Naive B cell (primary cell): ENCODE measurements around the gene PTDSS2. TPM values are rescaled to one million over a fixed set of nuclear protein-coding genes. Genes with fewer than 3 reads are reported as not detected.

ENCODE experiments used
- ATAC-seq, 2 donors: fragments of 150-1000 bp; cut with Tn5 transposase; 2 replicates each; pipeline ENCODE4 v1.10.0; 2021; ENCODE audit warnings: low read depth in 2 of 2, mild to moderate bottlenecking in 2 of 2, moderate library complexity in 2 of 2
- DNase-seq: peaks from one replicate; pipeline ENCODE4 v3.0.0; 2022
- H3K27ac Mint-ChIP-seq, 6 donors: one replicate each; pipeline ENCODE4 v1.8.0; 2020 to 2022; ENCODE audit warnings: mild to moderate bottlenecking in 6 of 6, mixed read lengths in 6 of 6, moderate library complexity in 5 of 6, inconsistent platforms in 2 of 6
- H3K27me3 Mint-ChIP-seq, 3 donors: one replicate each; pipeline ENCODE4 v1.8.0; 2021 to 2022; ENCODE audit warnings: mixed read lengths in 3 of 3, mild to moderate bottlenecking in 1 of 3
- H3K36me3 Mint-ChIP-seq, 2 donors: one replicate each; pipeline ENCODE4 v1.8.0; 2020 to 2022; ENCODE audit warnings: mixed read lengths in 2 of 2, inconsistent platforms in 1 of 2, mild to moderate bottlenecking in 1 of 2
- H3K4me1 Mint-ChIP-seq, 3 donors: one replicate each; pipeline ENCODE4 v1.8.0; 2020 to 2022; ENCODE audit warnings: mixed read lengths in 3 of 3, inconsistent platforms in 1 of 3, mild to moderate bottlenecking in 1 of 3, moderate library complexity in 1 of 3
- H3K4me3 Mint-ChIP-seq, 8 donors: one replicate each; pipeline ENCODE4 v1.8.0; 2020 to 2022; ENCODE audit warnings: mild to moderate bottlenecking in 8 of 8, mixed read lengths in 8 of 8, moderate library complexity in 8 of 8, inconsistent platforms in 2 of 8
- H3K9me3 Mint-ChIP-seq, 7 donors: one replicate each; pipeline ENCODE4 v1.8.0; 2020 to 2022; ENCODE audit warnings: mixed read lengths in 7 of 7, mild to moderate bottlenecking in 5 of 7, inconsistent platforms in 2 of 7, moderate library complexity in 1 of 7
- polyA plus RNA-seq, 6 donors: library from polyadenylated mRNA; unstranded; fragments of 300-500 nt; fragmentation: Illumina TruSeq; gene quantifications; one replicate each; pipeline ENCODE4 v1.2.3, GENCODE V29; 2021; ENCODE audit warnings: low read depth in 6 of 6

The PTDSS2 gene
- polyA plus RNA-seq, 6 donors from 2014 or later = 5.5 to 12.3 (median 10.3) TPM

GRCh38 chr11:475941-476340, 25.9 kb downstream of the PTDSS2 start:
- ATAC-seq = no peak
- no peaks in the 10 kb centered on the region for H3K4me1 Mint-ChIP-seq
- H3K36me3 Mint-ChIP-seq = no peaks in the 10 kb centered on the region

GRCh38 chr11:476416-476815, 26.3 kb downstream of the PTDSS2 start:
- no peaks in the 10 kb centered on the region for H3K36me3 Mint-ChIP-seq
- H3K4me1 Mint-ChIP-seq = no peaks in the 10 kb centered on the region
- no peak overlapping the region for H3K27ac Mint-ChIP-seq
- H3K9me3 Mint-ChIP-seq = no peaks in the 10 kb centered on the region
- ATAC-seq (no peak), DNase-seq (no peak)
- H3K4me3 Mint-ChIP-seq = no peak overlapping the region
- H3K27me3 Mint-ChIP-seq = no peaks in the 10 kb centered on the region

More at GRCh38 chr11:475941-476340, 25.9 kb downstream of the PTDSS2 start:
- no peak overlapping the region for H3K27ac Mint-ChIP-seq
- H3K4me3 Mint-ChIP-seq = no peak overlapping the region
- no peaks in the 10 kb centered on the region for H3K9me3 Mint-ChIP-seq
- no peaks in the 10 kb centered on the region for H3K27me3 Mint-ChIP-seq
- DNase-seq = no peak

- no peaks in the 10 kb centered on the region for H3K4me1 Mint-ChIP-seq
- DNase-seq (no peak), ATAC-seq (no peak)
- no peaks in the 10 kb centered on the region for H3K27me3 Mint-ChIP-seq
- H3K27ac Mint-ChIP-seq = no peak overlapping the region
- H3K9me3 Mint-ChIP-seq = no peaks in the 10 kb centered on the region
- H3K36me3 Mint-ChIP-seq = no peaks in the 10 kb centered on the region
- no peak overlapping the region for H3K4me3 Mint-ChIP-seq
Measured at GRCh38 chr11:477052-477715, 27.1 kb downstream of the PTDSS2 start.

GRCh38 chr11:479311-479710, 29.2 kb downstream of the PTDSS2 start:
- H3K27me3 Mint-ChIP-seq = no peaks in the 10 kb centered on the region
- no peaks in the 10 kb centered on the region for H3K4me1 Mint-ChIP-seq
- no peak overlapping the region for H3K4me3 Mint-ChIP-seq
- peak overlapping the region in 1 of 6 donors; percentile 75 for H3K27ac Mint-ChIP-seq
- ATAC-seq (no peak), DNase-seq (no peak)
- no peaks in the 10 kb centered on the region for H3K36me3 Mint-ChIP-seq
- H3K9me3 Mint-ChIP-seq = no peaks in the 10 kb centered on the region

- H3K27ac Mint-ChIP-seq = no peak overlapping the region
- no peaks in the 10 kb centered on the region for H3K36me3 Mint-ChIP-seq
- H3K4me3 Mint-ChIP-seq = no peak overlapping the region
- H3K4me1 Mint-ChIP-seq = peaks cover 0 to 5% (median 0%) of the 10 kb centered on the region in 3 donors
- H3K9me3 Mint-ChIP-seq = no peaks in the 10 kb centered on the region
- no peaks in the 10 kb centered on the region for H3K27me3 Mint-ChIP-seq
- DNase-seq (no peak), ATAC-seq (no peak)
Measured at GRCh38 chr11:484616-485015, 34.5 kb downstream of the PTDSS2 start.

GRCh38 chr11:486189-486588, 36.1 kb downstream of the PTDSS2 start:
- ATAC-seq (no peak), DNase-seq (no peak)
- Mint-ChIP-seq H3K9me3 (no peaks in the 10 kb centered on the region), H3K27me3 (no peaks in the 10 kb centered on the region), H3K36me3 (no peaks in the 10 kb centered on the region), H3K4me1 (peaks cover 0 to 5% (median 0%) of the 10 kb centered on the region in 3 donors), H3K27ac (no peak overlapping the region), H3K4me3 (no peak overlapping the region)

GRCh38 chr11:487571-488021, 37.5 kb downstream of the PTDSS2 start:
- Mint-ChIP-seq H3K27ac (no peak overlapping the region), H3K4me3 (no peak overlapping the region), H3K27me3 (no peaks in the 10 kb centered on the region), H3K9me3 (no peaks in the 10 kb centered on the region), H3K4me1 (peaks cover 0 to 5% (median 0%) of the 10 kb centered on the region in 3 donors), H3K36me3 (no peaks in the 10 kb centered on the region)
- DNase-seq (no peak), ATAC-seq (no peak)

- no peak for ATAC-seq
Measured at GRCh38 chr11:488062-488461, 38.0 kb downstream of the PTDSS2 start.

GRCh38 chr11:488579-488978, 38.5 kb downstream of the PTDSS2 start:
- Mint-ChIP-seq H3K36me3 (no peaks in the 10 kb centered on the region), H3K27me3 (no peaks in the 10 kb centered on the region), H3K4me1 (peaks cover 0 to 5% (median 0%) of the 10 kb centered on the region in 3 donors), H3K27ac (no peak overlapping the region), H3K4me3 (no peak overlapping the region), H3K9me3 (no peaks in the 10 kb centered on the region)
- ATAC-seq (no peak), DNase-seq (no peak)

More at GRCh38 chr11:488062-488461, 38.0 kb downstream of the PTDSS2 start:
- Mint-ChIP-seq H3K27me3 (no peaks in the 10 kb centered on the region), H3K4me1 (peaks cover 0 to 5% (median 0%) of the 10 kb centered on the region in 3 donors), H3K4me3 (no peak overlapping the region), H3K9me3 (no peaks in the 10 kb centered on the region), H3K36me3 (no peaks in the 10 kb centered on the region), H3K27ac (no peak overlapping the region)
- no peak for DNase-seq

- Mint-ChIP-seq H3K4me1 (peaks cover 0 to 5% (median 0%) of the 10 kb centered on the region in 3 donors), H3K27me3 (no peaks in the 10 kb centered on the region)
Measured at GRCh38 chr11:488992-489391, 38.9 kb downstream of the PTDSS2 start.

GRCh38 chr11:489610-490185, 39.6 kb downstream of the PTDSS2 start:
- no peaks in the 10 kb centered on the region for H3K36me3 Mint-ChIP-seq
- no peaks in the 10 kb centered on the region for H3K27me3 Mint-ChIP-seq
- no peaks in the 10 kb centered on the region for H3K9me3 Mint-ChIP-seq
- H3K4me1 Mint-ChIP-seq = peaks cover 0 to 5% (median 0%) of the 10 kb centered on the region in 3 donors
- H3K27ac Mint-ChIP-seq = peak overlapping the region in 1 of 6 donors; percentile 15
- no peak overlapping the region for H3K4me3 Mint-ChIP-seq
- ATAC-seq (no peak), DNase-seq (no peak)

More at GRCh38 chr11:488992-489391, 38.9 kb downstream of the PTDSS2 start:
- H3K27ac Mint-ChIP-seq = no peak overlapping the region
- no peak for ATAC-seq
- H3K4me3 Mint-ChIP-seq = no peak overlapping the region
- DNase-seq = no peak
- H3K36me3 Mint-ChIP-seq = no peaks in the 10 kb centered on the region
- H3K9me3 Mint-ChIP-seq = no peaks in the 10 kb centered on the region

GRCh38 chr11:490186-490929, 40.3 kb downstream of the PTDSS2 start:
- DNase-seq (no peak), ATAC-seq (no peak)

GRCh38 chr11:490930-491260, 40.8 kb downstream of the PTDSS2 start:
- DNase-seq (no peak), ATAC-seq (no peak)
- no peaks in the 10 kb centered on the region for H3K27me3 Mint-ChIP-seq
- H3K27ac Mint-ChIP-seq = no peak overlapping the region
- no peaks in the 10 kb centered on the region for H3K36me3 Mint-ChIP-seq
- no peak overlapping the region for H3K4me3 Mint-ChIP-seq
- H3K4me1 Mint-ChIP-seq = peaks cover 0 to 5% (median 2%) of the 10 kb centered on the region in 3 donors
- H3K9me3 Mint-ChIP-seq = no peaks in the 10 kb centered on the region

More at GRCh38 chr11:490186-490929, 40.3 kb downstream of the PTDSS2 start:
- H3K4me1 Mint-ChIP-seq = peaks cover 0 to 5% (median 0%) of the 10 kb centered on the region in 3 donors
- no peaks in the 10 kb centered on the region for H3K9me3 Mint-ChIP-seq
- no peaks in the 10 kb centered on the region for H3K27me3 Mint-ChIP-seq
- H3K27ac Mint-ChIP-seq = no peak overlapping the region
- no peak overlapping the region for H3K4me3 Mint-ChIP-seq
- H3K36me3 Mint-ChIP-seq = no peaks in the 10 kb centered on the region

GRCh38 chr11:491358-491757, 41.3 kb downstream of the PTDSS2 start:
- Mint-ChIP-seq H3K9me3 (no peaks in the 10 kb centered on the region), H3K4me1 (peaks cover 0 to 5% (median 4%) of the 10 kb centered on the region in 3 donors), H3K4me3 (no peak overlapping the region), H3K27me3 (no peaks in the 10 kb centered on the region), H3K36me3 (no peaks in the 10 kb centered on the region), H3K27ac (no peak overlapping the region)
- ATAC-seq = no peak
- no peak for DNase-seq
